Activated CD4-positive, alpha-beta T cell treated with anti-CD3 and anti-CD28 coated beads, Interleukin-2, amount 50 U/mL, for 1 hour (primary cell): ENCODE measurements around the gene APBB2.

Experiments used
- DNase-seq: peaks from one replicate; pipeline ENCODE4 v3.0.0-alpha.2; 2020

The APBB2 gene

GRCh38 chr4:41215155-41215554 is 813 bp upstream of the APBB2 start:
- DNase-seq, result no peak

- no peak for DNase-seq
Measured at GRCh38 chr4:41214825-41215146, 444 bp upstream of the APBB2 start.

- no peak for DNase-seq
Measured at GRCh38 chr4:41213625-41214135, 662 bp downstream of the APBB2 start.

- DNase-seq, result no peak
Measured at GRCh38 chr4:41212616-41213203, 1.6 kb downstream of the APBB2 start.

GRCh38 chr4:41211951-41212615 is 2.3 kb downstream of the APBB2 start:
- DNase-seq, result no peak

- no peak for DNase-seq
Measured at GRCh38 chr4:41209901-41210300, 4.4 kb downstream of the APBB2 start.

GRCh38 chr4:41209187-41209586 is 5.2 kb downstream of the APBB2 start:
- DNase-seq, result no peak

- no peak for DNase-seq
Measured at GRCh38 chr4:41207291-41207831, 7.0 kb downstream of the APBB2 start.

GRCh38 chr4:41205854-41206460 is 8.4 kb downstream of the APBB2 start:
- no peak for DNase-seq

- no peak for DNase-seq
Measured at GRCh38 chr4:41205130-41205529, 9.2 kb downstream of the APBB2 start.

GRCh38 chr4:41204400-41204978 is 9.9 kb downstream of the APBB2 start:
- DNase-seq, result no peak

GRCh38 chr4:41203841-41204240 is 10.5 kb downstream of the APBB2 start:
- DNase-seq, result no peak

- no peak for DNase-seq
Measured at GRCh38 chr4:41202820-41203568, 11.3 kb downstream of the APBB2 start.

GRCh38 chr4:41202356-41202755 is 12.0 kb downstream of the APBB2 start:
- no peak for DNase-seq

GRCh38 chr4:41200486-41201017 is 13.8 kb downstream of the APBB2 start:
- no peak for DNase-seq

GRCh38 chr4:41199788-41200187 is 14.6 kb downstream of the APBB2 start:
- no peak for DNase-seq

GRCh38 chr4:41197996-41198395 is 16.3 kb downstream of the APBB2 start:
- DNase-seq, result no peak

- no peak for DNase-seq
Measured at GRCh38 chr4:41197495-41197894, 16.8 kb downstream of the APBB2 start.

GRCh38 chr4:41196633-41197332 is 17.6 kb downstream of the APBB2 start:
- no peak for DNase-seq

GRCh38 chr4:41192136-41192535 is 22.2 kb downstream of the APBB2 start:
- DNase-seq, result no peak

- no peak for DNase-seq
Measured at GRCh38 chr4:41189666-41190065, 24.7 kb downstream of the APBB2 start.

GRCh38 chr4:41189076-41189475 is 25.3 kb downstream of the APBB2 start:
- no peak for DNase-seq
